A549 (cell line): ENCODE data around the gene C11orf21. TPM values are rescaled to one million over a fixed set of nuclear protein-coding genes. Genes with fewer than 3 reads are reported as not detected.

Experiments used
- ATAC-seq, 2 experiments: fragments of 200-7000 bp in 1 of 2; fragments of >200 bp in 1 of 2; cut with Nextera tagmentation in 1 of 2; cut with Tn5 transposase in 1 of 2; 3 replicates each; pipeline versions ENCODE4 v1.8.0 to v1.9.1; 2018 to 2020; ENCODE audit warnings: mild to moderate bottlenecking in 1 of 2, moderate library complexity in 1 of 2
- CTCF ChIA-PET: fragments of 300-600 bp; sonication (Branson Sonifier 250); formaldehyde crosslinking; extraction: SDS; loops from one replicate; lab custom pipeline; 2021; ENCODE audit warnings: antibody characterized with exemption, inconsistent platforms; lab: Yijun Ruan, JAX
- POLR2A ChIA-PET: fragments of 350-600 bp; formaldehyde crosslinking; extraction: SDS; loops from one replicate; lab custom pipeline; 2021; ENCODE audit warnings: antibody characterized with exemption, inconsistent platforms; lab: Yijun Ruan, JAX
- DNase-seq, 2 experiments: peaks; one replicate each; pipeline versions ENCODE4 v3.0.0 to v3.0.0-alpha.2; 2011 to 2016; ENCODE audit warnings: low read depth in 1 of 2, low spot score in 1 of 2
- FAIRE-seq: peaks from 2 replicates; lab custom pipeline; 2011; peaks lifted over from hg19 to GRCh38; lab: Jason Lieb, UNC
- H3K27ac ChIP-seq, 2 experiments: fragments of >200 bp; sonication (Bioruptor Twin); formaldehyde crosslinking; 3 replicates each; pipeline ENCODE4 v1.5.1; 2016 to 2017
- H3K4me1 ChIP-seq: fragments of >200 bp; sonication (Bioruptor Twin); formaldehyde crosslinking; 3 replicates; pipeline ENCODE4 v1.6.1; 2016
- H3K4me2 ChIP-seq: fragments of >200 bp; sonication (Bioruptor Twin); formaldehyde crosslinking; 3 replicates; pipeline ENCODE4 v1.6.1; 2016
- H3K4me3 ChIP-seq: fragments of >200 bp; sonication (Bioruptor Twin); formaldehyde crosslinking; 3 replicates; pipeline ENCODE4 v1.5.1; 2016
- H3K9me3 ChIP-seq: fragments of >200 bp; sonication (Bioruptor Twin); formaldehyde crosslinking; 3 replicates; pipeline ENCODE4 v1.6.1; 2016
- BHLHE40 ChIP-seq: IDR thresholded peaks from 2 replicates; pipeline ENCODE4 v1.6.1; 2012; ENCODE audit warnings: low read depth, low read length, inconsistent platforms
- CBX2 ChIP-seq: fragments of 200-600 bp; sonication (generic); IDR thresholded peaks from 2 replicates; pipeline ENCODE4 v1.6.1; 2016; ENCODE audit warnings: low read depth, mild to moderate bottlenecking, borderline replicate concordance
- CTCF ChIP-seq: fragments of >200 bp; sonication (Bioruptor Twin); formaldehyde crosslinking; IDR thresholded peaks from 3 replicates; pipeline ENCODE4 v1.5.1; 2016
- EP300 ChIP-seq, 2 experiments: fragments of >200 bp; sonication (Bioruptor Twin); formaldehyde crosslinking; IDR thresholded peaks; 2 replicates in 1 of 2; 3 replicates in 1 of 2; pipeline ENCODE4 v1.6.1; 2016 to 2017
- FOSB ChIP-seq: fragments of 250-450 bp; sonication (Bioruptor Pico); IDR thresholded peaks from 2 replicates; pipeline ENCODE4 v1.5.0; 2020; ENCODE audit warnings: mild to moderate bottlenecking, moderate library complexity
- FOSL2 ChIP-seq, 2 experiments: fragments of 450-650 bp in 1 of 2; fragments of >200 bp in 1 of 2; sonication (Bioruptor Twin) in 1 of 2; formaldehyde crosslinking; IDR thresholded peaks; 2 replicates each; pipeline versions ENCODE4 v1.5.0 to v1.6.1; 2016 to 2020; ENCODE audit warnings: mild to moderate bottlenecking in 1 of 2, moderate library complexity in 1 of 2
- FOXS1 ChIP-seq: fragments of 250-450 bp; sonication (Bioruptor Pico); IDR thresholded peaks from 2 replicates; pipeline ENCODE4 v1.5.0; 2020; ENCODE audit warnings: mild to moderate bottlenecking, moderate library complexity
- GATA3 ChIP-seq: IDR thresholded peaks from 2 replicates; pipeline ENCODE4 v1.6.1; 2012; ENCODE audit warnings: borderline replicate concordance
- HDAC2 ChIP-seq: fragments of 200-600 bp; sonication (generic); IDR thresholded peaks from 2 replicates; pipeline ENCODE4 v1.6.1; 2016
- HOXA7 ChIP-seq: fragments of 250-450 bp; sonication (Bioruptor Pico); IDR thresholded peaks from 2 replicates; pipeline ENCODE4 v1.5.0; 2020; ENCODE audit warnings: mild to moderate bottlenecking, moderate library complexity
- JUN ChIP-seq, 2 experiments: fragments of >200 bp; sonication (Bioruptor Twin); formaldehyde crosslinking; IDR thresholded peaks; 2 replicates in 1 of 2; 3 replicates in 1 of 2; pipeline ENCODE4 v1.6.1; 2016 to 2017
- JUNB ChIP-seq: fragments of >200 bp; sonication (Bioruptor Twin); formaldehyde crosslinking; IDR thresholded peaks from 2 replicates; pipeline ENCODE4 v1.6.1; 2016
- KDM5A ChIP-seq: fragments of 200-600 bp; sonication (generic); IDR thresholded peaks from 2 replicates; pipeline ENCODE4 v1.6.1; 2016; ENCODE audit warnings: antibody characterized with exemption, mild to moderate bottlenecking
- MAX ChIP-seq: IDR thresholded peaks from 2 replicates; pipeline ENCODE4 v1.6.1; 2012
- PHF8 ChIP-seq: fragments of 200-600 bp; sonication (generic); IDR thresholded peaks from 2 replicates; pipeline ENCODE4 v1.6.1; 2016; ENCODE audit warnings: low read depth, mild to moderate bottlenecking, antibody characterized with exemption, moderate library complexity, borderline replicate concordance
- RNF2 ChIP-seq: fragments of 200-600 bp; sonication (generic); IDR thresholded peaks from 2 replicates; pipeline ENCODE4 v1.6.1; 2016; ENCODE audit warnings: low read depth, mild to moderate bottlenecking, antibody characterized with exemption, moderate library complexity, borderline replicate concordance
- SMC3 ChIP-seq: fragments of >200 bp; sonication (Bioruptor Twin); formaldehyde crosslinking; IDR thresholded peaks from 3 replicates; pipeline ENCODE4 v1.6.1; 2018; ENCODE audit warnings: inconsistent platforms
- SREBF2 ChIP-seq: fragments of 450-650 bp; IDR thresholded peaks from 2 replicates; pipeline ENCODE4 v1.6.1; 2014; ENCODE audit warnings: mild to moderate bottlenecking, moderate library complexity
- TFCP2L1 ChIP-seq: fragments of 250-450 bp; sonication (Bioruptor Pico); IDR thresholded peaks from 2 replicates; pipeline ENCODE4 v1.5.0; 2021; ENCODE audit warnings: mild to moderate bottlenecking
- ZFP36 ChIP-seq: fragments of 450-650 bp; IDR thresholded peaks from 2 replicates; pipeline ENCODE4 v1.6.1; 2014; ENCODE audit warnings: borderline replicate concordance; ENCODE audit not compliant: partially characterized antibody
- ZNF302 ChIP-seq: fragments of 250-450 bp; sonication (Bioruptor Pico); IDR thresholded peaks from 2 replicates; pipeline ENCODE4 v1.9.0; 2021; ENCODE audit warnings: inconsistent platforms, mild to moderate bottlenecking, moderate library complexity
- WGBS: methylation state at CpG from one replicate; pipeline ENCODE4 v1.1.6; 2017; ENCODE audit errors: missing lambda C conversion rate; 5-methylcytosine and 5-hydroxymethylcytosine counted together
- polyA plus RNA-seq, 4 experiments: library from polyadenylated mRNA; depleted of rRNA in 3 of 4; stranded (reverse); fragments of >200 nt; fragmentation: RNase III in 1 of 4; extraction: RNeasy Plus Mini Kit Qiagen cat#74134 plus additional on column Dnase treatment in 1 of 4; gene quantifications; 2 replicates in 3 of 4; 3 replicates in 1 of 4; pipeline ENCODE4 v1.2.3, GENCODE V29; 2011 to 2017
- TF ChIP-seq, protein P1 (sequence below): fragments of >200 bp; sonication (Bioruptor Twin); formaldehyde crosslinking; IDR thresholded peaks from 3 replicates; pipeline ENCODE4 v1.6.1; 2016
- TF ChIP-seq, protein P2 (sequence below): fragments of >200 bp; sonication (Bioruptor Twin); formaldehyde crosslinking; IDR thresholded peaks from 2 replicates; pipeline ENCODE4 v1.6.1; 2016
- TF ChIP-seq, protein P3 (sequence below): fragments of 450-650 bp; IDR thresholded peaks from 2 replicates; pipeline ENCODE4 v1.6.1; 2014; ENCODE audit warnings: antibody characterized with exemption

Gene C11orf21
- polyA plus RNA-seq, 2 of the 4 experiments (the other 2 are of a cell fraction) = not detected

GRCh38 chr11:2321311-2321683 lies 19.6 kb upstream of the C11orf21 start:
- Histone ChIP-seq H3K4me1 (no peaks in the 10 kb centered on the region), H3K27ac (no peak overlapping the region), H3K4me2 (no peak overlapping the region), H3K4me3 (no peak overlapping the region), H3K9me3 (peaks cover 8% of the 10 kb centered on the region)
- WGBS = 21% methylated on average over 6 of the region's 6 CpGs
- ATAC-seq (no peak), FAIRE-seq (no peak), DNase-seq (no peak)
- CTCF ChIA-PET = interaction anchor here (1.7 to 30.6 kb wide), 3 partner anchors 16 to 126 kb away, joined by 3 to 903 read pairs (median 63); partner anchors contain the start of gene TSSC4
- POLR2A ChIA-PET = no interaction called here
- TF ChIP-seq MAX (no peak), FOSB (CRISPR knock-in tag) (no peak), BHLHE40 (no peak), SREBF2 (no peak), JUNB (no peak), TFCP2L1 (CRISPR knock-in tag) (no peak), ZNF302 (CRISPR knock-in tag) (no peak), EP300 (IDR thresholded peaks at IDR 0.05) (no peak), SMC3 (no peak), HDAC2 (no peak), HOXA7 (CRISPR knock-in tag) (no peak), FOXS1 (no peak), CBX2 (no peak), GATA3 (no peak), RNF2 (no peak), JUN (IDR thresholded peaks at IDR 0.05) (no peak)
- TF ChIP-seq, protein P1, sequence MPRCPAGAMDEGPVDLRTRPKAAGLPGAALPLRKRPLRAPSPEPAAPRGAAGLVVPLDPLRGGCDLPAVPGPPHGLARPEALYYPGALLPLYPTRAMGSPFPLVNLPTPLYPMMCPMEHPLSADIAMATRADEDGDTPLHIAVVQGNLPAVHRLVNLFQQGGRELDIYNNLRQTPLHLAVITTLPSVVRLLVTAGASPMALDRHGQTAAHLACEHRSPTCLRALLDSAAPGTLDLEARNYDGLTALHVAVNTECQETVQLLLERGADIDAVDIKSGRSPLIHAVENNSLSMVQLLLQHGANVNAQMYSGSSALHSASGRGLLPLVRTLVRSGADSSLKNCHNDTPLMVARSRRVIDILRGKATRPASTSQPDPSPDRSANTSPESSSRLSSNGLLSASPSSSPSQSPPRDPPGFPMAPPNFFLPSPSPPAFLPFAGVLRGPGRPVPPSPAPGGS = no peak
- TF ChIP-seq, protein P2, sequence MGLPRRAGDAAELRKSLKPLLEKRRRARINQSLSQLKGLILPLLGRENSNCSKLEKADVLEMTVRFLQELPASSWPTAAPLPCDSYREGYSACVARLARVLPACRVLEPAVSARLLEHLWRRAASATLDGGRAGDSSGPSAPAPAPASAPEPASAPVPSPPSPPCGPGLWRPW = no peak

GRCh38 chr11:2320568-2321310 lies 19.0 kb upstream of the C11orf21 start:
- ChIA-PET POLR2A (no interaction called here), CTCF (interaction anchor here (1.7 to 30.6 kb wide), 3 partner anchors 15 to 126 kb away, joined by 3 to 903 read pairs (median 63); partner anchors contain the start of gene TSSC4)
- 63% methylated on average over 14 of the region's 23 CpGs for WGBS
- TF ChIP-seq ZFP36 (no peak), FOSL2 (IDR thresholded peaks at IDR 0.05) (no peak), FOSL2 (CRISPR knock-in tag; IDR thresholded peaks at IDR 0.05) (no peak), RNF2 (no peak), MAX (no peak), PHF8 (no peak), CTCF (no peak), KDM5A (no peak)
- TF ChIP-seq, protein P1 = no peak
- TF ChIP-seq, protein P3, sequence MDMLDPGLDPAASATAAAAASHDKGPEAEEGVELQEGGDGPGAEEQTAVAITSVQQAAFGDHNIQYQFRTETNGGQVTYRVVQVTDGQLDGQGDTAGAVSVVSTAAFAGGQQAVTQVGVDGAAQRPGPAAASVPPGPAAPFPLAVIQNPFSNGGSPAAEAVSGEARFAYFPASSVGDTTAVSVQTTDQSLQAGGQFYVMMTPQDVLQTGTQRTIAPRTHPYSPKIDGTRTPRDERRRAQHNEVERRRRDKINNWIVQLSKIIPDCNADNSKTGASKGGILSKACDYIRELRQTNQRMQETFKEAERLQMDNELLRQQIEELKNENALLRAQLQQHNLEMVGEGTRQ = no peak
- Histone ChIP-seq H3K4me2 (no peak overlapping the region), H3K4me3 (no peak overlapping the region), H3K9me3 (peaks cover 8% of the 10 kb centered on the region), H3K27ac (no peak overlapping the region), H3K4me1 (no peaks in the 10 kb centered on the region)
- peak in 1 of 2 experiments; percentile 26; a peak in 1 of 6 replicates for ATAC-seq
- FAIRE-seq = no peak
- DNase-seq = no peak
